HG02610 (cell line): Measurements from ENCODE around the gene OR6C76.
"Not testable (repeated sequence)": the region's sequence is repeated elsewhere in the genome, so short reads cannot be mapped to it uniquely, and the experiment has no call there.

ENCODE experiments used
- ATAC-seq: cut with Tn5 transposase; IDR thresholded peaks from one replicate; pipeline ENCODE4 v1.9.1; 2021; ENCODE audit warnings: mild to moderate bottlenecking, moderate library complexity; ENCODE audit not compliant: unreplicated experiment

OR6C76 gene

DNA sequence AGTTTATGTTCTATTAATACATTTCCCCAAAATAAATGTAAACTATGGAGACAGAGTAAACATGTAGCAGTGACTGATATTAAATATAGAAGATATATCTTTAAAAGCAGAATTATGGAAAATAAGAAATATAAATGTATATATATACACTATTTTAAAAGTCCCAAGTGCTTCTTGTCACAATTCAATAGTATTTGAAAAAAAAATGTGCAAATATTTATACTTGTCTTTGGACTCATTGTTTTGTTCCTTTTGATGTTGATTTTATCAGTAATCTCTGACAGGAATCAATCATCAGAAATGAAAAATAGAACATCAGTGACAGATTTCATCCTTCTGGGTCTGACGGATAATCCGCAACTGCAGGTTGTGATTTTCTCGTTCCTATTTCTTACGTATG lies at the start of gene OR6C76:
TSS of gene OR6C76 (plus strand) at position 301 of the 400 bp plus-strand sequence. CDS start at position 301, 0 bp downstream.
- ATAC-seq: no peak

- ATAC-seq: no peak
Measured at GRCh38 chr12:55385891-55386290, 40.2 kb upstream of the OR6C76 start.

DNA sequence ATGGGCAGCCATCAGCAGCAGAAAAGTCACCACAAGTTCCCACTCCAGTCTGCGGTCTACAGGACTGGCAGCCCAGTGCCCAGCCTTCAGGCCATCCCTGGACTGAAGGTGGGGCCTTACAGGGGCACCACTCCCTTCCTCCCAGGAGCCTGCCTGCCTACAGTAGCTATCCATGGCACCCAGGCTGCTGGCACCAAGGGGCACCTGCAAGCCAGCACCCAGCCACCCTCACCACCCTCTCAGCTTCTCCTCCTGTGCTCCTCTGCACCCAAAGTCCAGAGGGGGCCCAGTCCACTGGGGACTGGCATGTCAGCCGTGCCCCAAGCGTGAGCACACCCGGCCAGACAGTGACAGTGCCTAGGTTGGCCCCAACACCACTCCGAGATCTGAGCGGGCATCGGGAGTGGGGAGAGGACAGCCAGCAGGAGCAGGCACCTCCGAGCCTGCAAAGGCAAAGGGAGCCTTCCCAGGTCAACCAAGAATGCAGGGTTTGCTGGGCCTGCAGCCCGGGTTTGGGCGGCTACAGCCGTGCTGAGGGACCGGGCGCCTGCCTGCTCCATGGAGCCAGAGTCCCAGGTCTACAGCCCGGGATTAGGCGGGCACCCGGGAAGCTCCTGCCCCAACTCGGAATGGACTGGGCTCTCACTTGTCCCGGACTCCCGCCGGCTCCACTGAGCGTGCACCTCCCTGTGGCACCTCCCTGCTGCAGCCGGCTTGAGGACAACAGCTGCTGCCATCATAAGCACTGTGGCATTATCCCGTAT lies 33.8 kb upstream of the OR6C76 start:
- no peak for ATAC-seq

DNA sequence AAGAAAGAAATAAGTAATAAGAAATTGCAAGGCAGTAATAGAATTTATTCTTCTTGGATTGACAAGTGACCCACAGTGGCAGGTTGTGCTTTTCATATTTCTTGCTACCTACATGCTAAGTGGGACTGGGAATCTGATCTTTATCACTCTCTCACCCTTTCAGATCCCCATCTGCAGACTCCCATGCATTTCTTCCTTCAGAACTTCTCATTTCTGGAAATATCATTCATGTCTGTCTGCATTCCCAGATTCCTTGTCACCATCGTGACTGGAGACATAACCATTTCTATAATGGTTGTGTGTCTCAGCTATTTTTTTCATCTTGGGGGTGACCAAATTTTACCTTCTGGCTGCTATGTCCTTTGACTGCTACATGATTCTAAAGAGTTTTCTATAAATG lies 29.7 kb upstream of the OR6C76 start:
- ATAC-seq: no peak

- no peak for ATAC-seq
Measured at GRCh38 chr12:55400229-55400628, 25.8 kb upstream of the OR6C76 start, which contains the start of gene OR6C65. Gene OR6C65 (plus strand): TSS chr12:55400529. CDS start chr12:55400529, 0 bp downstream.

DNA sequence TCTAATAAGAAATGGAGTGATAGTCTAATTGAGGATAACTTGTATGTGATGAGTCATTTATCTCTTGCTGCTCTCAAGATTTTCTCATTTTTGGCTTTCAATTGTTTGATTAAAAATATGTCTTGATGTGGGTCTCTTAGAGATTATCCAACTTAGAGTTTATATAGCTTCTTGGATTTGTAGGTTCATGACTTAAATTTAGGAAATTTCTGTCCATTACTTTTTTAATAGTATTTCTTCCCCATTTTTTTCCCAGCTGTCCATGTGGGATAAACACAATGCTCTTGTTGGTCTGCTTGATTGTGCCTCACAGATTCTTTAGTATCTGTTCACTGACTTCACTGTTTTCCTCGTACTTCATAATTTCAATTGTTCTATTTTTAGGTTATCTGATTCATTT lies 18.2 kb upstream of the OR6C76 start:
- no peak for ATAC-seq

DNA sequence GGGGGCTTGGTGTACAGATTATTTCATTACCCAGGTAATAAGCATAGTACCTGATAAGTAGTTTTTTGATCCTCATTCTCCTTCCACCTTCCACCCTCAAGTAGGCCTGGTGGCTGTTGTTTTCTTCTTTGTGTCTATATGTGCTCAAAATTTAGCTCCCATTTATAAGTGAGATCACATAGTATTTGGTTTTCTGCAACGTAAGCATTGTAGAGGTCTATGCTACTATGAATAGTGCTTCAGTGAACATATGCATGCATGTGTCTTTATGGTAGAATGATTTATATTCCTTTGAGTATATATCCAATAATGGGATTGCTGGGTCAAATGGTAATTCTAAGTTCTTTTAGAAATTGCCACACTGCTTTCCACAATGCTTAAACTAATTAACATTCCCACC lies 16.9 kb upstream of the OR6C76 start:
- ATAC-seq: not testable (repeated sequence)

DNA sequence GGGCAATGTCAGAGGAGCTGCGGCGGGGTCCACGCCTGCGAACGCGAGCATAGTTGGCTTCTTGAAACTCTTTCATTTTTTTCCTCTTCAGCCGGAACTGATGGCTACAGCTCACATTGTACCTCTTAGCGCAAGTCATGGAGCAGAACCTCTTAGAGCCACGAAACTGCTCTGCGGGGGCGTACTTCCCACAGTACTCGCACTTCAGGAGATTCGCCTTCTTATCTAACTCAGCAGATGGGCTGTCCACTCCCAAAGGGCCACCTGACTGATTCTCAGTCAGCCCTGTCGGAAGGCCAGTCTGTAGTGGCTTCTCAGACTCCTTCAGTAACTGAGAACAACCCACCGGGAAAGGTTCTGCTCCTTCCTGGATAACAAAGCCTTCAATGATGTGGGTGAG lies 13.9 kb upstream of the OR6C76 start:
- ATAC-seq: not testable (repeated sequence)

DNA sequence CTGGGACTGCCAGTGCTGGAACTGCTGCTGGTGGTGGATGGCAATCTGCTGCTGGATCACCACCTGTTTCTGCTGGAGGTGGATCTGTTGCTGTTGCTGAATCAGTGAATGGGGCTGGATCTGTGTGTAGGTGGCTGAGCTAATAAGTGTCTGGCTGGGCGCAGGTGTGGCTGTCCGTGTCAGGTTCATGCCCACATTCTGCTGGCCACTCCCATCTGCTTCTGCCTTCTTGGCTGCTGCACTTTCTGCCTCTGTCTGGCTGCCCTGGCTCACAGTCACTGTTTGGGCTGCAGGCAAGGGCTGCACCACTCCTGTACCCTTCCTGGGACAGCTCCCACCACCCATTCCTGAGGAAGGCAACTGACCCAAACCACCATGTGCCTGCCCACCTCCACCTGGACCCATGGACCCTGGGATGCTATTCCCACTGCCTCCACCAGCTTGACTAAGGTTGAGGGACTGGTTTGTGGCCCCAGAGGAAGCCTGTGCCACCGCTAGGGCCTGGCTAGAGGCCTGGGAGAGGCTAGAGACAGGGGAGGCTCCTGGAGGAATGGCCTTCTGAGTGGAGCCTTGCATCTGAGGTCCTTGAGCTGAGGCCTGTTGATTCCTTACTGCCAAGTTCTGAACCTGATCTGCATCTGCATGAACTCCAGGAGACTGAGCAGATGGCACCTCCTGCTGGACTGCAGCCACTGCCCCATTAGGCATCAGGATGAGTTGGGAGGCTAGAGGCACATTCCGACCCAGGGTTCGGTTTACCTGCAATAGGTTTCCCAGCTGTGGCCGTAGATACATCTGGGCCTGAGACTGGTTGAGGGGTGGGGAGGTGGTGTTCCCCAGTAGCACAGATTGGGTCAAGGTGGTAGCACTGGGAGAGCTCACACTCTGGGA lies 12.3 kb upstream of the OR6C76 start:
- ATAC-seq: not testable (repeated sequence)

- not testable (repeated sequence) for ATAC-seq
Measured at GRCh38 chr12:55414396-55414823, 11.6 kb upstream of the OR6C76 start.

GRCh38 chr12:55414889-55415288 lies 11.2 kb upstream of the OR6C76 start:
- ATAC-seq: peak; percentile 37

DNA sequence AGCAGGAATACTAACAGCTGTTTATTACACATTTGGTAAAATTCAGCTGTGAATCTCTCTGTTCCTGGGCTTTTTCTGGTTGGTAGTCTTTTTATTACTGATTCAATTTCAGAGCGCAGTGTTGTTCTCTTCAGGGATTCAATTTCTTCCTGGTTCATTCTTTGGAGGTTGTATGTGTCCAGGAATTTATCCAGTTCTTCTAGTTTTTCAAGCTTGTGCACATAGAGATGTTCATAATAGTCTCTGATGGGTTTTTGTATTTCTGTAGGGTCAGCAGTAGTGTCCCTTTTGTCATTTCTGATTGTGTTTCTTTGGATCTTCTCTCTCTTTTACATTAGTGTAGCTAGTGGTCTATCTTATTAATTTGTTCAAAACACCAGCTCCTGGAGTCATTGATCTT lies 9.1 kb upstream of the OR6C76 start:
- ATAC-seq: no peak

DNA sequence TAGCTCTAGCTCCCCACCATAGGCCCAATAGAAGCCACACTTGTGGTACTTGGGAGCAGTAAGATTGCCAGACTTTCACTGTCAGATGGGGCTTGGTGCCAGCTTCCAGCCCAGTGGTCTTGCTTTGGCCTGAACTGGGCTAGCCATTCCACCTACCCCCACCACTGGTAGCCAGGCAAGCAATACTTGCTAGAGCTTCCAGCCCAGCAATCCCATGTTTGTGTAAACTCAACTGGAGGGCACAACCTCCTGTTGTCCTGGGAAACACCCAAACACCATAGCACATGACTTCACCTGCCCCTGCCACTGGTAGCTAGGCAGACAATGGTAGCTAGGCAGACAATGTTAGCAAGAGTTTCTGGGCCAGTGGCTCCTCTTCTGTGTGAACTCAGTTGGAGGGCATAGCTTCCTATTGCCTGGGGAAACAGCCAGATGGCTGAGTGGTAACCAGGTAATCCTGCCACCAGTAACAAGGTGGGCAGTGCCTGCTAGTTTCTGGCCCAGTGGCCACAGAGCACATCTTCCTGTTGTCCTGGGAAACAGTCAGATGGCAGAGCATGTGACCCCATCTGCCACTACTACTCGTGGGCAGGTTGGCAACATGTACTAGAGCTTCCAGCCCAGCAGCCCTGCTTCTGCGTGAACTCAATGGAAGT lies 5.6 kb upstream of the OR6C76 start:
- no peak for ATAC-seq

- ATAC-seq: no peak
Measured at GRCh38 chr12:55428331-55429243, 2.5 kb downstream of the OR6C76 start.

DNA sequence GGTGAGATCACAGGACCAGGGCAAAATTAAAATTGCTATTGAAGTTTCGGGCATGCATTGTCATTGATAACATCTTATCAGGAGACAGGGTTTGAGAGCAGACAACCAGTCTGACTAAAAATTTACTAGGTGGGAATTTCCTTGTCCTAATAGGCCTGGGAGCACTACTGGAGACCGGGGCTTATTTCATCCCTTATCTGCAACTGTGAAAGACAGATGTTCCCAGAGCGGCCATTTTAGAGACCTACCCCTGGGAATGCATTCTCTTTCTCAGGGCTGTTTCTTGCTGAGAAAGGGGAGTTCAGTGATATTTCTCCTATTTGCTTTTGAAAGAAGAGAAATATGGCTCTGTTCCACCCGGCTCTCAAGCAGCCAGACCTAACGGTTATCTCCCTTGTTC lies 15.2 kb downstream of the OR6C76 start:
- not testable (repeated sequence) for ATAC-seq

- no peak for ATAC-seq
Measured at GRCh38 chr12:55443776-55444175, 17.7 kb downstream of the OR6C76 start, which contains the start of gene OR6C2. Gene OR6C2 (plus strand): TSS chr12:55444076. CDS start chr12:55452214, 8,138 bp downstream.

DNA sequence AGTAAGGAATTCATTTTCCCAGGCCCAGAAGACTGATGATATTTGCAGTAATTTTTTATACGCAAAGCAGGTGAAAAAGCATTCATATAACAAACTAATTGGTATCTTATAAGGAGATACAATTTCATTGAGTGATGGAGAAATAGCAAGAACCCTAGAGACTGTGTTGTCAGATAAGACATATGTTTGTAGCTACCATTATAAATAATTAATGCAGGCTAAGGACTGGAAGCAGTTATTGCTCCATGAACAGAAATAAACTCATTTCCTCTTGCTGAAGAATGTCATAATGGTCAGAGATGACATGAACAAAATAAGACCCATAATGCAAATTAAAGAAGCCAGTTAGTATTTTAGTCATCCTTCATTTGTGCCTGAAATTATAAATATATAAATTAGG lies 19.3 kb downstream of the OR6C76 start:
- no peak for ATAC-seq

- ATAC-seq: no peak
Measured at GRCh38 chr12:55446326-55446725, 20.3 kb downstream of the OR6C76 start.

- ATAC-seq: no peak
Measured at GRCh38 chr12:55448825-55449224, 22.8 kb downstream of the OR6C76 start.

DNA sequence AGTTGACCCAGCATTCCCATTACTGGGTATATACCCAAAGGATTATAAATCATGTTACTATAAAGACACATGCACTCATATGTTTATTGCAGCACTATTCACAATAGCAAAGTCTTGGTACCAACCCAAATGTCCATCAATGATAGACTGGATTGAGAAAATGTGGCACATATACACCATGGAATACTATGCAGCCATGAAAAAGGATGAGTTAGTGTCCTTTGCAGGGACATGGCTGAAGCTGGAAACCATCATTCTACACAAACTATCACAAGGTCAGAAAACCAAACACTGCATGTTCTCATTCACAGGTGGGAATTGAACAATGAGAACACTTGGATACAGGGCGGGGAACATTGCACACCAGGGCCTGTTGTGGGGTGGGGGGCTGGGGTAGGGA lies 38.9 kb downstream of the OR6C76 start:
- ATAC-seq: not testable (repeated sequence)
